Measurements from ENCODE around the gene LRP1B.

The LRP1B gene

GRCh38 chr2:140502951-140503630 lies 1627.7 kb downstream of the LRP1B start:
- Mint-ChIP-seq H3K27me3 (no peaks in the 10 kb centered on the region), H3K27ac (no peak overlapping the region), H3K4me1 (no peaks in the 10 kb centered on the region), H3K9me3 (no peaks in the 10 kb centered on the region), H3K4me3 (no peak overlapping the region), H3K36me3 (no peaks in the 10 kb centered on the region)
- ATAC-seq = no peak

GRCh38 chr2:140498360-140498759 lies 1632.5 kb downstream of the LRP1B start:
- Mint-ChIP-seq H3K27me3 (no peaks in the 10 kb centered on the region), H3K27ac (no peak overlapping the region), H3K36me3 (no peaks in the 10 kb centered on the region), H3K4me3 (no peak overlapping the region), H3K9me3 (no peaks in the 10 kb centered on the region), H3K4me1 (no peaks in the 10 kb centered on the region)
- no peak for ATAC-seq

- H3K4me3 Mint-ChIP-seq = no peak overlapping the region
- H3K4me1 Mint-ChIP-seq = no peaks in the 10 kb centered on the region
- H3K36me3 Mint-ChIP-seq = no peaks in the 10 kb centered on the region
- H3K27ac Mint-ChIP-seq = no peak overlapping the region
- no peak for ATAC-seq
- H3K27me3 Mint-ChIP-seq = no peaks in the 10 kb centered on the region
- H3K9me3 Mint-ChIP-seq = no peaks in the 10 kb centered on the region
Observed at GRCh38 chr2:140496714-140497113, 1634.1 kb downstream of the LRP1B start.

- no peaks in the 10 kb centered on the region for H3K36me3 Mint-ChIP-seq
- no peaks in the 10 kb centered on the region for H3K4me1 Mint-ChIP-seq
- ATAC-seq = no peak
- no peaks in the 10 kb centered on the region for H3K27me3 Mint-ChIP-seq
- no peak overlapping the region for H3K27ac Mint-ChIP-seq
- no peaks in the 10 kb centered on the region for H3K9me3 Mint-ChIP-seq
- H3K4me3 Mint-ChIP-seq = no peak overlapping the region
Observed at GRCh38 chr2:140491876-140492275, 1638.9 kb downstream of the LRP1B start.

GRCh38 chr2:140489193-140489592 lies 1641.6 kb downstream of the LRP1B start:
- no peaks in the 10 kb centered on the region for H3K4me1 Mint-ChIP-seq
- no peak overlapping the region for H3K27ac Mint-ChIP-seq
- H3K27me3 Mint-ChIP-seq = no peaks in the 10 kb centered on the region
- H3K9me3 Mint-ChIP-seq = no peaks in the 10 kb centered on the region
- ATAC-seq = no peak
- H3K36me3 Mint-ChIP-seq = no peaks in the 10 kb centered on the region
- no peak overlapping the region for H3K4me3 Mint-ChIP-seq

- Mint-ChIP-seq H3K36me3 (no peaks in the 10 kb centered on the region), H3K9me3 (no peaks in the 10 kb centered on the region), H3K27me3 (no peaks in the 10 kb centered on the region), H3K4me3 (no peak overlapping the region), H3K27ac (no peak overlapping the region), H3K4me1 (no peaks in the 10 kb centered on the region)
- no peak for ATAC-seq
Observed at GRCh38 chr2:140481136-140481535, 1649.7 kb downstream of the LRP1B start.

GRCh38 chr2:140473851-140474250 lies 1657.0 kb downstream of the LRP1B start:
- no peaks in the 10 kb centered on the region for H3K9me3 Mint-ChIP-seq
- no peaks in the 10 kb centered on the region for H3K4me1 Mint-ChIP-seq
- no peak overlapping the region for H3K27ac Mint-ChIP-seq
- no peak for ATAC-seq
- no peaks in the 10 kb centered on the region for H3K27me3 Mint-ChIP-seq
- H3K4me3 Mint-ChIP-seq = no peak overlapping the region
- no peaks in the 10 kb centered on the region for H3K36me3 Mint-ChIP-seq

GRCh38 chr2:140472676-140473075 lies 1658.1 kb downstream of the LRP1B start:
- H3K27me3 Mint-ChIP-seq = no peaks in the 10 kb centered on the region
- H3K36me3 Mint-ChIP-seq = no peaks in the 10 kb centered on the region
- H3K27ac Mint-ChIP-seq = no peak overlapping the region
- no peak overlapping the region for H3K4me3 Mint-ChIP-seq
- H3K4me1 Mint-ChIP-seq = no peaks in the 10 kb centered on the region
- ATAC-seq = no peak
- no peaks in the 10 kb centered on the region for H3K9me3 Mint-ChIP-seq

GRCh38 chr2:140465301-140465700 lies 1665.5 kb downstream of the LRP1B start:
- Mint-ChIP-seq H3K4me1 (no peaks in the 10 kb centered on the region), H3K36me3 (no peaks in the 10 kb centered on the region), H3K4me3 (no peak overlapping the region), H3K27me3 (no peaks in the 10 kb centered on the region), H3K9me3 (no peaks in the 10 kb centered on the region), H3K27ac (no peak overlapping the region)
- ATAC-seq = no peak

GRCh38 chr2:140462990-140463389 lies 1667.8 kb downstream of the LRP1B start:
- Mint-ChIP-seq H3K27me3 (no peaks in the 10 kb centered on the region), H3K4me3 (no peak overlapping the region), H3K9me3 (no peaks in the 10 kb centered on the region), H3K27ac (no peak overlapping the region), H3K4me1 (no peaks in the 10 kb centered on the region), H3K36me3 (no peaks in the 10 kb centered on the region)
- ATAC-seq = no peak

GRCh38 chr2:140457483-140457882 lies 1673.3 kb downstream of the LRP1B start:
- Mint-ChIP-seq H3K27ac (no peak overlapping the region), H3K36me3 (no peaks in the 10 kb centered on the region), H3K27me3 (no peaks in the 10 kb centered on the region), H3K4me3 (no peak overlapping the region), H3K4me1 (no peaks in the 10 kb centered on the region), H3K9me3 (peaks cover 4% of the 10 kb centered on the region)
- ATAC-seq = no peak

- no peak for ATAC-seq
- Mint-ChIP-seq H3K4me1 (no peaks in the 10 kb centered on the region), H3K36me3 (no peaks in the 10 kb centered on the region), H3K27me3 (no peaks in the 10 kb centered on the region), H3K9me3 (peaks cover 4% of the 10 kb centered on the region), H3K4me3 (no peak overlapping the region), H3K27ac (no peak overlapping the region)
Observed at GRCh38 chr2:140455315-140455714, 1675.5 kb downstream of the LRP1B start.

GRCh38 chr2:140454717-140455116 lies 1676.1 kb downstream of the LRP1B start:
- H3K36me3 Mint-ChIP-seq = no peaks in the 10 kb centered on the region

GRCh38 chr2:140451324-140451723 lies 1679.5 kb downstream of the LRP1B start:
- H3K4me3 Mint-ChIP-seq = no peak overlapping the region
- no peaks in the 10 kb centered on the region for H3K27me3 Mint-ChIP-seq
- no peaks in the 10 kb centered on the region for H3K36me3 Mint-ChIP-seq
- H3K27ac Mint-ChIP-seq = no peak overlapping the region
- peaks cover 3% of the 10 kb centered on the region for H3K9me3 Mint-ChIP-seq
- no peaks in the 10 kb centered on the region for H3K4me1 Mint-ChIP-seq
- no peak for ATAC-seq

More at GRCh38 chr2:140454717-140455116, 1676.1 kb downstream of the LRP1B start:
- no peaks in the 10 kb centered on the region for H3K4me1 Mint-ChIP-seq
- H3K9me3 Mint-ChIP-seq = peaks cover 4% of the 10 kb centered on the region
- no peak overlapping the region for H3K4me3 Mint-ChIP-seq
- no peak overlapping the region for H3K27ac Mint-ChIP-seq
- ATAC-seq = no peak
- H3K27me3 Mint-ChIP-seq = no peaks in the 10 kb centered on the region

- ATAC-seq = no peak
- Mint-ChIP-seq H3K27ac (no peak overlapping the region), H3K4me3 (no peak overlapping the region), H3K4me1 (no peaks in the 10 kb centered on the region), H3K9me3 (no peaks in the 10 kb centered on the region), H3K36me3 (no peaks in the 10 kb centered on the region), H3K27me3 (no peaks in the 10 kb centered on the region)
Observed at GRCh38 chr2:140442319-140442718, 1688.5 kb downstream of the LRP1B start.

GRCh38 chr2:140440815-140441214 lies 1690.0 kb downstream of the LRP1B start:
- peaks cover 2% of the 10 kb centered on the region for H3K9me3 Mint-ChIP-seq
- H3K36me3 Mint-ChIP-seq = no peaks in the 10 kb centered on the region
- no peaks in the 10 kb centered on the region for H3K4me1 Mint-ChIP-seq
- H3K27me3 Mint-ChIP-seq = no peaks in the 10 kb centered on the region
- no peak for ATAC-seq
- no peak overlapping the region for H3K4me3 Mint-ChIP-seq
- H3K27ac Mint-ChIP-seq = no peak overlapping the region

- H3K9me3 Mint-ChIP-seq = peaks cover 3% of the 10 kb centered on the region
- H3K4me3 Mint-ChIP-seq = no peak overlapping the region
- ATAC-seq = no peak
- no peaks in the 10 kb centered on the region for H3K27me3 Mint-ChIP-seq
- no peaks in the 10 kb centered on the region for H3K4me1 Mint-ChIP-seq
- H3K27ac Mint-ChIP-seq = no peak overlapping the region
- H3K36me3 Mint-ChIP-seq = no peaks in the 10 kb centered on the region
Observed at GRCh38 chr2:140436936-140437335, 1693.9 kb downstream of the LRP1B start.
